Left kidney (tissue), 2 donors: ENCODE results near the gene TMEM207. TPM values are rescaled to one million over a fixed set of nuclear protein-coding genes. Genes with fewer than 3 reads are reported as not detected.

Experiments
- DNase-seq: peaks from one replicate; pipeline ENCODE4 v3.0.0-alpha.2; 2013
- polyA plus RNA-seq: library from polyadenylated mRNA; unstranded; fragments of 120-200 nt; gene quantifications from one replicate; pipeline ENCODE4 v1.2.1, GENCODE V29; 2013; ENCODE audit not compliant: insufficient read length

Gene TMEM207
- polyA plus RNA-seq, 1 donor: 18.1 TPM

DNA sequence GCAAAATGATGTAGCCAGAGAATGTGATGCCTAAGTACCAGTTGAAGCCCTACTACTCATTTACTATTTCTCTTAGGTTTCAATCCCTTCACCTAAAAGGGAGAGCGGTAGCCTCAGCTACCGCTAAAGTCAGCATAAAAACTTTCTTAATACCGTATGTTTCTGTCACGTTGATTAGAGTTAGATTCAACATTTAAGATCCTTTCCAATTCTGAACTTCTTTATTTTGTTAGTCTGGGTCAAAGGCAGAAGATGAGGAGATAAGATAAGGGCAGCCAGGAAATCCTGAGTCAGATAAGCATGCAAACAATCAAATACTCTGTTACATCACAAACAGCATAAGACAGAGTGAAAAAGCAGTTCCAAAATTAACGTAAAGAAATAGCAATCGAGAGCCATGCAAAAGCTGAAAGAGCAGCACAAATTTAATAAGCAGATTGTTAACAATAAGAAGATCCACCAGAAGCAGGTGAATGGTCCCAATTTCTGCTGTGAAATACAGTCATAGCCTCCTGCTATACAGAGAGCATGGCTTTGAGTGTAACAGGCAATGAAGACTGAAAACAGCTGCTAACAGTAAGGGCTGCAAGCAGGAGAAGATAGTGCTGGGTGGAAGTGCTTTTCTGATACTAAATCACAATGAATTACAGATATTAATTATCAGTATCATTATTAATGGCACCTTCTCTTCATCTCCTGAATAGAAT, 3.0 kb downstream of the TMEM207 start:
- DNase-seq: no peak

DNA sequence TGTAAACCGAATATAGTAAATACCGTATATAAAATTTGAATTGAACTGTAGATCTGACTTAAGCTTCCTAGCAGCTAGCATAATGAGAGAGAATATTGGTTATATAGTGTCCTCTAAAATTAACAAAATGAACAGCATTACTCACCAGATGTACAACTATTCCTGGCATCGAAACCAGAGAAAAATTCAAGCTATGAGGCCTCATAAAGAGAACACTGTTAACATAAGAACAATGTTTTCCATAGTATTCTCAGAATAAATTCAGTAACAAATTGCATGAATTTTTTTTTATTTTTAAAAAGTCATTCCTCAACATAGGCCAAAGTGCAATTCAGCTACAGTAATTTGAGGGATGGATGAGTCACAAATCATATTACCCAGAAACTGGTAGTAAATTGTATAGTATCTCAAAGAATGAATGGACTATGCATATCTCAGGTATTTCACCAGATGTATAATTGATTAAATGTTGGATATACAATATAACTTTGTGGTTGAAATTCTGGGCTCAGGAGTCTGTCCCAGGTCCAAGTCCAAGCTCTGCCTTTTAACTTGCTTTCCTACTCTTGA, 5.0 kb downstream of the TMEM207 start:
- DNase-seq: no peak

DNA sequence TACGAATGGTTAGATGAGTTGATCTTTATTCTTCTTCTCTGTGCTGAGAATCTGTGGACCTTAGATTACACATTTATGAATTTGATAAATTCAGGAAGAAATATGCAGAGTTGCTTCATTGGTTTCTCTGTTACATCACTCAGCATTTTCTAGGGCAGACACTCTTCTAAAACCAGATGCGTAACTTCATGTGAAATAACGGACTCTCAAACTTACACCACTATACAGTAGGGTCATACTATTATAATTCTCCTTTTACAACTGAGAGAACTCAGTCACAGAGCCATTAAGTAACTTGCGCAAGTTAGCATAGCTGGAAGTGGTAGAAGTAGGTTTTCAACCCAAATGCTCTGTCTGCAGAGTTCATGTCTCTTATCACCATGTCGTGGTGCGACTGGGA, 5.7 kb downstream of the TMEM207 start:
- no peak for DNase-seq

DNA sequence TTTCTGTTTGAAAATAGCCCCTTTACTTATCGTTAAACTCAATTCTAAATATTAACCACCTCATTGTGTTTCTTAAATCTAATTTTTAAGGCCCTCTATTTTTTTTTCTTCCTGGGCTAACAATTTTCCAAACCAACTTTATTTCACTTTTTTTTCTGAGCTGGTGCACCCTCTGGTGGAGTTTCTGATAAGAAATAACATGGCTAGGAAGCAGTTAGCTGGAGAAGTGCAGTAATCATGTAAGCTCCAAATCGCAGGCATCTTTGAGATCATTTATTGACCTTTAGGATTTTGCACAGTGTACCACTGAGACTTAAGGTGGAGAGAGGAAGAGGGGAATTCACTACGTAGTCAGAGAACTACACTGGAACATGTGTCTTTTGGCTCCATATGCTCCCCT, 6.4 kb downstream of the TMEM207 start:
- DNase-seq: no peak

DNA sequence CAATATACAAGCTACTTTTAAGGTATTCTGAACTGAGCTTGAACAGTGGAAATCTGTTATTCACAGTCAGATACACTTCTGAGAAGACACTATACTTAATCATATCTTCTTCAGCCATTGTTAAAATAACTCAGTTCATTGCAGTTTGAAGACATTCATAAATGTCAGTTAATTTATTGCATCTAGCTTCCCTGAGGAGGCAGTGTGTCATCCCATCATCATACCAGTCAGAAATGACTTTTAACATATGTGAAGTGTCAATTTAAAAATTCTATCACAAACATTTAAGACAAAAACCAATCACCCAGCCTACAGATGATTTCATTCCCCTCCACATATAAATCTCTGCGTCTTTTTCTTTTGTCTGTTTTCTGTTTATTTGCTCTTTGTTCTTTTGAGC, 7.5 kb downstream of the TMEM207 start:
- no peak for DNase-seq

DNA sequence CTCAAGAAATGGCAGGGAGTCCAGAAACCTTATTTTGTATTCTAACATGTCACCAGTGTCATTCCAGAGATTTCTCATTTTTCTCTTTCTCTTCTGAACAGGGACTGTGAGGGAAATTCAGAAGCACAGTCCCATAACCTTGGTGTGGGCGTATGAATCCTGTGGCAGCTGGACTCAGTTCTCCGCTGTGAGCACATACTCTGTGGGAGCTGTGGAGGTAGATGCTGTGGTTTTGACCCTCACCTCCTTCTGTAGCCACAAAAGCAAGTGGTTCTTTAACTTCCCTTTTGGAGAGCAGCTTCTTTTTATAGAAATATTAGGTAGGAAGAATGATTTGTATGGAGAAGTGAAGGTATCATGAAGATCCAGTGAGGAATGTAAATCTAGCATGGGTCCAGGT, 13.4 kb downstream of the TMEM207 start:
- DNase-seq: no peak

DNA sequence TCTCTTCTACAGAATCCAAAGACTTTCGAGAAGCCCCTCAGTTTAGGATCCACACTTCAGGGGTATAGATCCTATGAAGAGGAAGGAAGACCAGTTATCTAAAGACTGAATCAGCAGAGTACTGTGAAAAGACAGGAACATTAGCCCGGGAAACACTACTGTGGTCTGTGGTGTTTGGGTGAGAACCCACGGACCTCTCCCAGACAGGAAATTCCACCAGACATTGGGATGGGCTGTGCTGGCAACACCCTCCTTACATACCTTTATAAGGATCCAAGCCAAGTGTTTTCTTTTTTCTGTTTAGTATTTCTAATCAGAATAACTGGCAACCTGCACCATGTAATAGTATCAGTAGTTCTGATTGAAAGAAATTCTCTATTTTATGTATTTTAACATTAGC, 14.1 kb downstream of the TMEM207 start:
- DNase-seq: no peak

DNA sequence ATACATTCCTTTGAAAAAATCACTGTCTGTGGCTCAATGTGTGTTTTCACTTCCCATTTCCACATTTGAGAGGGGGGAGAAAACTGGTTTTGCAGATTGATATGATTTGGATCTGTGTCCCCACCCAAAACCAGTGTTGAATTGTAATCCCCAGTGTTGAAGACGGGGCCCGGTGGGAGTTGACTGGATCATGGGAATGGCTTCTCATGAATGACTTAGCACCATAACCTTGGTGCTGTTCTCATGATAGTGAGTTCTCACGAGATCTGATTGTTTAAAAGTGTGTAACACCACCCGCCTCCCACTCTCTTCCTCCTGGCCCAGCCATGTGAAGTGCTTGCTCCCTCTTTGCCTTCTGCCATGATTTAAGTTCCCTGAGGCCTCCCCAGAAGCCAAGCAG, 16.1 kb downstream of the TMEM207 start:
- no peak for DNase-seq

DNA sequence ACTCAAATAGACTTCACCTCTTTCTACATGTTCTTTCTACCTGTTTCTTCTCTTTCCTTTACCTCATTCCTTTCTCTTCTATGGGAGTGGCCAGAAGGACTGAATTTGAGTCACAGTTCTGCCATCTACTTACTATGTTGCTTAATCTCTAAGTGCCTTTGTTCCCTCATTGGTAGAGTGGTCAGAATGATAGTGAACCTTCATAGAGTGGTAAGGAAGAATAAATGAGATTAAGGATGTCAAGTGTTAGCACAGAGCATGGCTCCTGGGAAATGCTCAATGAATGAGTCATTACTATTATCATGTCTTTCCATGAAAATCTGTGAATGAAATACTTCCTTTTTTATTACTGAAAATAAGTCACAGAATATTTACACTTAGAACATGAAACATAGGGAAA, 17.5 kb downstream of the TMEM207 start:
- no peak for DNase-seq

DNA sequence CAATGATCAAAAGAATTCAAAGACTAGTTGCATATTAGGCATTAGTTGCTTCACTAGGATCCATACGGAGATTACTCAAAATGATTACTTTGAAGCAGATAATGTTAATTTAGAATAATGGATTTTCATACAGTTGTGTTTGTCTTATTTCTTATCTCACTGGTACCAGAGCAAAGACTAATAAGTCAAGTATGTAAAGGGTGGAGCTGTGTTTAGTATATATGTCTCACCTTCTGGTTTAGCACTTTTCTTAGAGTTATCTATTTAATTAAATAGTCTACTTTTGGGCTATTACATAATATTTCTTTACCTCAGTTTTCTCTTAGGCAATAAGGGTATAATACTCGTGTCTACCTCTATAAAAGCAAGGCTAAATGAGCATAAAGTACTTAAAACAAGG, 18.8 kb downstream of the TMEM207 start:
- DNase-seq: no peak

DNA sequence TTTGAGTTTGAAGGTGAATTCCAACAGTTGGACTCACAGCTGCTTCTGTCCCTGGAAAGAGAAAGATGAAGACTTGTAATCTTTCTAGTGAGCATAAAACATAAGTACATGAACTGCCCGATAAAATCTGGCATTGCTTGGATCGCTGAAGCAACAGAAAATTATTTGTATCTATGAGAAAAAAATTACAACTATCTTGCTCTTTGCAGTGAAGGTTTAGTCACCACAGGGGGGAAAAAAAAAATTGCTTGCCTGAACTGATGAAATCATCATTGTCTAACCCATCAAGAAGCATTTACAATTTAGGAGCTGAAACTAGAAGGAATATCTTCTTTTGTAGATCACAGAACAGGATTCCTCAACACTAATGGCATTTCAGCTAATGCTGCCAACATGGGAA, 20.0 kb downstream of the TMEM207 start:
- no peak for DNase-seq

DNA sequence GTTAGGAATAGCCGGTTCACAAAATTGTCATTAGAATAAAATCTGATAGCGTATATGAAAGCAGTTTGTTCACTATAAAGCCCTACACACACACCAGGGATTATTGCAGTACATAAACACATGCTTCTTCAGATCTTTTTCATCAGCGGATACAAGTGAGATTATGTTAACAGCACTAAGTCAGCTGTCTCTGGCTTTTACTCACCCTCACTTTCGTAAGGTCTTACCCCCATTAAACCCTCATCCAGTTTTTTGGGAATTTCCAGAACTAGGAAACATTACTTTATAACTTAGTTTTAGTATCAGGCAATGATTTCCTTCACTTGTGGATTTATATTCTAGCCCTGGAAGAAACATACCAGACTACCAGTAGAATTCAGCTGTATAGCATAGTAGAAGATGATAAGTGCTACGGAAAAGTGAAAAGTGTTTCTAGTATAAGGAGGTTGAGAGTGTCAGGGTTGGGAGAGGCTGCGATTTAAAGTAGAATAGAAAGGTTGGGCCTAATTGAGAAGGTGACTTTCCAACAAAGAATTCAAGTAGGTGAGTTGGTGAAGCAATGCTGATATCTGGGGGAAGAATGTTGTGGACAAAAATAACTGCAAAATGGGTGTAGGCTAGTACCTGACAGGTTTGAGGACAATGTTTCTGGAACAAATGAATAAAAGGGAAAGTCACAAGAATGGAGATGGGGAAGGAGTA, 22.7 kb downstream of the TMEM207 start:
- no peak for DNase-seq

DNA sequence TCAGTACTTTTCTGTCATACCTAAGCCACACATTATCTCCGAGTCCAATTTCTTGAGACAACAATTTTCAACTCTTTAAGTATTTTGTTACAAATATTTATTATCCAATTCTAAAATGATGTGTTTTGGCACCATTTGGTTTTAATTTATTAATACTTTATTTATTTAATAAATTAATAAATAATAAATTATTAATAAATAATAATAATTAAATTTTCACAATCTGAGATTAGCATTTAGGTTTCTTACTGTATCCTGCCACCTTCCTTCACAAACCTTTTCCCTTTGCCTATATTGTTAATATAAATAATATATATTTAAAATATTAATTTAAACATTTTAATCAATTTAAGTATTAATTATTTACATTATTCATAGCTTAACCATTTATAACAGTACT, 23.9 kb downstream of the TMEM207 start:
- no peak for DNase-seq

DNA sequence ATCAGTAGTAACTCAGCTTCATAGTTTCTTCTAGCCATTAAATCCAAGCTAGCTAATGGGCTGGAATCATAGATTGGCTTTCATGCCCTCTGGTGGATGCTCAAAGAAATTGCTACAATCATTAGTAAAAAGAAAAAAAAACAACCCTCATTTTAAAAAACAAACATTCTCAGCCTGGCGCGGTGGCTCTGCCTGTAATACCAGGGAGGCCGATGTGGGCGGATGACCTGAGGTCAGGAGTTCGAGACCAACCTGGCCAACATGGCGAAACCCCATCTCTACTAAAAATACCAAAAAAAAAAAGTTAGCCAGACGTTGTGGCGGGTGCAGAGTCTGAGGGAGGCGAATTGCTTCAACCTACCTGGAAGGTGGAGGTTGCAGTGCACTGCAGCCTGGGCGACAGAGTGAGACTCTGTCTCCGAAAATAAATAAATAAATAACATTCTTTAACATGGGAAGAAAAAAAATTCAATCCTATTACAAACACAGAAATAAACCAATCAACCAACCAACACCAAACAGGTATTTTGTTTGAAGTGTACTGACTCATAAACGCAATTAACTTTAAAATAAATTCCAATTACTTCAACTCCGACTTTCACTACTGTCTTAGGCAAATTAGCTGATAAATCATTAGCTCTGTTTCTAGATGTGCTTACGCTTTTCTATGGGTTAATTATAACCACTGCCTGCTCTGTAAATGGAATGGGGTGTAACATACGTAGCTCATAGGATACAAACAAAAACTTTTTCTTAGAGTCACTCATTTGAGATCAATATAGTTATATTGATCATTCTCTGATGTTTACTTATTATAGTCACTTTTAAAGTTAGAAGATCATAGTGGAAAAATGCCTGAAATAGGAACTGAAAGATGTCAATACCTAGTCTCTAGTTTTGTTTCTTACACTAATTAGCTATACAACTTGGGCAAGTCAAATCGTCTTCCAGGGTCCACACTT, 24.9 kb downstream of the TMEM207 start:
- peak; percentile 56 for DNase-seq

DNA sequence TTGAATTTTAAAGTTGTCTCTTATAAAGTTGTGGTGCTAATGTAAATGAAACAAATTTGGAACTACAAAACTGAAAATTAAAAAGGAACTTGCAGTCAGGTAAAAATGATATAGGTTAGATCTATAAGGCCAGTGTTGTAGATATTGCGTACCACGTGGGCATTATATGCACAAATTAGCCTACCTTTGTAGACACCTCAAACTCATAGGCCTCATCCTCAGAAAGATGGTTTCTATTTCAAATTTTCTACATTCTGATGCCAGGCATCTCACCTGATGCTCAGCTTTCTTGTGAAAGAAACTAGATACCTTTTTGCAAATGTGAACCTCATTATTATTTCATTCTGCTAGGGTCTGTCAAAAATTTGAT, 25.6 kb downstream of the TMEM207 start:
- DNase-seq: no peak

DNA sequence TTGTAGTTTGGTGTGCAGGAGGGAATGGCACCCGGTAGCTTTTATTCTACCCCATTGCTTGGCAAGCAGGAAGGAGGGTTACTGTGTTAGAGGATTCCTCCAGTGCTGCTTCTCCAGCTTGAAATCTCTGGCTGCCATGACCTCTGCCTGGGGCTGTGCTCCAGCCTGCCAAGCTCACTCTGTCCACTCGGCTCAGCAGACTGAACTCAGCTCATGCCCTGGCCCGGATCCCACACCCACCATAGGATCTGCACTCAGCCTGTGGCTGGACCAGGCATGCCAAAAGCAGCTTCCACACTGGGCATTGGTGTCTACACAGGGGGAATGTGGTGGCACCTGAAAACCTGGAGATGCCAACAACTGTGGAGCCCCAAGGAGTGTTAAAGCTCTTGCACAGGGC, 35.4 kb downstream of the TMEM207 start:
- no peak for DNase-seq

DNA sequence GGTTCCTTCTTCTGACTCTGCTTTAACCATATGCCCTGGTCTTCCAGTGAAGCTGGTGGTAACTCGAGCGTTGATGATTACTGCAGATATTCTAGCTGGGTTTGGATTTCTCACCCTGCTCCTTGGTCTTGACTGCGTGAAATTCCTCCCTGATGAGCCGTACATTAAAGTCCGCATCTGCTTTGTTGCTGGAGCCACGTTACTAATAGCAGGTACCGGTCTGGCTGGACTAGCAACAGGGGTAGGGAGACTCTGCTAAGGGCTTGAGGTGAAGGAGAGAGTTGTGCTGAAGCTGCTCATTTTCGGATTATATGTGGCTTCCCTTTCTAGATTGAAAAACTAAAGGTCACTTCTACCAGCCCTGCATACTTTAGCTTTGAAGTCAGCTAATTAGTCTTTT, 45.0 kb downstream of the TMEM207 start:
- no peak for DNase-seq

DNA sequence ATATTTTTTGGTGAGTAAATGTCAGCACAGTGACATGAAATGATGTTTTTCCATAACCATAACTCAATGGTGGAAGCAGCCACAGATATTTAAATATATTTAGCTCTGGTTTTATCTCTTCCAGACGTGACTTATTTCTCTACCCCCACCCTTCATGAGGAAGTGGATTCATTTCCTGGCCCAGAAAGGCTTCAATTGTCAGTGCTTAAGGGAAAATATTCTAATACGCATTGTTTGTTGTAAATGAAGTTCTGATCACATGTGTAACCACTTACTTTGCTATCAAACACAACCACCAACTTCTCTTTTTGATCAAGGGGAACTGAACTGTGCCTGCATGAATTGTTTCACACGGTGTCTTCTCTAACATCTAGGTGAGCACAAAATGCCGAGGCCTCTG, 47.7 kb downstream of the TMEM207 start:
- no peak for DNase-seq

DNA sequence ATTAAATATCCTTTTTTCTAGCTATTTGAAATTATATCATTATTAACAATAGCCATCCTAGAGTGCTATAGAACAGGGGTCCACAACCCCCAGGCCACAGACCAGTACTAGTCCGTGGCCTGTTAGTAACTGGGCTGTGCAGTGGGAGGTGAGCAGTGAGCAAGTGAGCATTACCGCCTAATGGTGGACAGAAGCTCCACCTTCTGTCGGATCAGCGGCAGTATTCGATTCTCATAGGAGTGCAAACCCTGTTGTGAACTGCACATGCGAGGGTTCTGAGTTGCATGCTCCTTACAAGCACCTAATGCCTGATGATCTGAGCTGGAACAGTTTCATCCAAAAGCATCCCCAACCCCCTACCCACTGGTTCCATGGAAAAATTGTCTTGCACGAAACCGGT, 50.0 kb downstream of the TMEM207 start:
- DNase-seq: no peak

DNA sequence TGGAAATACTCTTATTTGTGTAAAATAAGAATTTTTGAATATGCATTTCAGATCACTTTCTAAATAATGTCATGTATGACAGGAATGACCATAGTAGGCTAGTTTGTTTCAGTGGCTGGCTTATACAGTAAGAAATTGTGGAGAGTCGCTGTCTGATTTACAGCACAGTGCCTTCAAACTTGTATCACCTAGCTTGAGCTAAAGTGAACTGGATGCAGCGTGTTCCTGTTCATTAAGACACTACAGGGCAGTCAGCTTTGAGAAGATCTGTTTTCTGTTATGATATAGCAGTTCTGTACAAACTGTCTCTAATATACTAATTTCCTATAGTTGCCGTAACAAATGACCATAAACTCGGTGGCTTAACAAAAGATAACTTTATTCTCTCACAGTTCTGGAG, 51.8 kb downstream of the TMEM207 start:
- DNase-seq: no peak

DNA sequence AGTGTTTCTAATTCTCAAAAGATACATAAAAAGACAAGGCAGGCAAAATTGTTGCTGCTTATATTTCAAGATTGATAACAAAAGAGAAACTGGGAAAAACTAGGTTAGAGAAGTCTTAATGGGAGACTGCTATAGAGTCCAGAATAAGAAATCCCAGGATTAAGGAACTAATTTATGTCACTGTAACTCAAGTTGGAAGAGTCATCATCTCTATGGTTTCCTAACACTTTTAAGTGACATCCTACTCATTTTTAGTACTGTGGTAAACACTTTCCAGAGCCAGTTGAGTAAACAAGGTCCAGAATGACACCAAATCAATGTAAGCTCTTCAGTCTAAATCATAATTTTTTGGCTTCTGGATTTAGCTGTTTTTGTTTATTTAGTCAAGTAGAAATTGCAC, 53.7 kb downstream of the TMEM207 start:
- DNase-seq: no peak

DNA sequence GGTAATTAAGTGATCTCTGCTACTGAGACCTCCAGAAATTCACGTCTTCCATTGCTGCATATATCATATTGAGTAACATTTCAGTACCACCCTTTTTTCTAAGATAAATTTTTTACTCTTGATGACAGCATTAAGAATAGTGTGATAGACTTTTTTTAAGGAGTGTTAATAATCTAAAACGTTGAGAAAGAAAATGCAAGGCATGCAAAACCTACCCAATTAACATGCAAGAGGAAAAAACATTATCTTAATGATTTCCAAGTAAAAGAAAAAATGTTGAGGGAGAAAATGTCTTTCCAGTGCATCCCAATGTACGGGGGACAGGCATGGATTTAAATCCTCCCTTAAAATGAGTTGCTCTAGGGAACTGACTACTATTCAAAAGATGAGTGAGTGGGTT, 61.0 kb downstream of the TMEM207 start:
- no peak for DNase-seq
